Measurements from ENCODE around the gene MGLL.

GRCh38 chr3:127692501-127693335, 129.6 kb downstream of the MGLL start:
- TF ChIP-seq, protein P1, sequence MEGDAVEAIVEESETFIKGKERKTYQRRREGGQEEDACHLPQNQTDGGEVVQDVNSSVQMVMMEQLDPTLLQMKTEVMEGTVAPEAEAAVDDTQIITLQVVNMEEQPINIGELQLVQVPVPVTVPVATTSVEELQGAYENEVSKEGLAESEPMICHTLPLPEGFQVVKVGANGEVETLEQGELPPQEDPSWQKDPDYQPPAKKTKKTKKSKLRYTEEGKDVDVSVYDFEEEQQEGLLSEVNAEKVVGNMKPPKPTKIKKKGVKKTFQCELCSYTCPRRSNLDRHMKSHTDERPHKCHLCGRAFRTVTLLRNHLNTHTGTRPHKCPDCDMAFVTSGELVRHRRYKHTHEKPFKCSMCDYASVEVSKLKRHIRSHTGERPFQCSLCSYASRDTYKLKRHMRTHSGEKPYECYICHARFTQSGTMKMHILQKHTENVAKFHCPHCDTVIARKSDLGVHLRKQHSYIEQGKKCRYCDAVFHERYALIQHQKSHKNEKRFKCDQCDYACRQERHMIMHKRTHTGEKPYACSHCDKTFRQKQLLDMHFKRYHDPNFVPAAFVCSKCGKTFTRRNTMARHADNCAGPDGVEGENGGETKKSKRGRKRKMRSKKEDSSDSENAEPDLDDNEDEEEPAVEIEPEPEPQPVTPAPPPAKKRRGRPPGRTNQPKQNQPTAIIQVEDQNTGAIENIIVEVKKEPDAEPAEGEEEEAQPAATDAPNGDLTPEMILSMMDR (IDR thresholded peaks at IDR 0.05) = no peak
- no peak for TF ChIP-seq POLR2A (IDR thresholded peaks at IDR 0.05)
